Body of pancreas (tissue), 4 donors: ENCODE measurements around the gene GJB1. TPM values are rescaled to one million over a fixed set of nuclear protein-coding genes. Genes with fewer than 3 reads are reported as not detected.
"Not testable (repeated sequence)": the region's sequence is repeated elsewhere in the genome, so short reads cannot be mapped to it uniquely, and the experiment has no call there.

Source experiments
- ATAC-seq: fragments of 150-250 bp; one replicate; pipeline ENCODE4 v1.9.1; 2016
- DNase-seq, 4 donors: peaks; one replicate each; pipeline ENCODE4 v3.0.0-alpha.2; 2019
- H3K27ac ChIP-seq, 4 donors: fragments of 200-600 bp; sonication (generic); 1 replicate in 3 of 4; 2 replicates in 1 of 4; pipeline versions ENCODE4 v1.5.1 to v1.6.1; 2016 to 2019; ENCODE audit warnings: mild to moderate bottlenecking in 1 of 4, mixed read lengths in 1 of 4, moderate library complexity in 1 of 4
- H3K27me3 ChIP-seq, 2 donors: fragments of 200-600 bp; sonication (generic); one replicate each; pipeline ENCODE4 v1.6.0; 2016; ENCODE audit warnings: mild to moderate bottlenecking in 1 of 2
- H3K36me3 ChIP-seq, 2 donors: fragments of 200-600 bp; sonication (generic); replicated peaks in 1 of 2; 2 replicates each; pipeline ENCODE4 v1.5.1; 2016; ENCODE audit warnings: low read depth in 2 of 2; ENCODE audit not compliant: insufficient read depth in 1 of 2
- H3K4me1 ChIP-seq: fragments of 200-600 bp; sonication (generic); one replicate; pipeline ENCODE4 v1.6.0; 2016
- H3K4me3 ChIP-seq, 2 donors: fragments of 200-600 bp; sonication (generic); 1 replicate in 1 of 2; 2 replicates in 1 of 2; pipeline ENCODE4 v1.5.1; 2016 to 2019
- H3K9me3 ChIP-seq, 3 donors: fragments of 200-600 bp; sonication (generic); 1 replicate in 2 of 3; 2 replicates in 1 of 3; pipeline ENCODE4 v1.5.1; 2016
- POLR2A ChIP-seq, 3 donors: fragments of 450-650 bp; IDR thresholded peaks; one replicate each; pipeline ENCODE4 v1.6.1; 2016; ENCODE audit warnings: antibody characterized with exemption in 3 of 3, mild to moderate bottlenecking in 2 of 3
- WGBS, 2 donors: methylation state at CpG; one replicate each; pipeline ENCODE4 v1.1.5; 2017; 5-methylcytosine and 5-hydroxymethylcytosine counted together
- intact Hi-C: fragments of 100-400 bp; cut with DNase I; formaldehyde crosslinking; loops from one replicate; pipeline ENCODE4 v1.15.1; 2023
- total RNA-seq, 2 donors: library from RNA; depleted of rRNA; stranded (reverse); fragments of >200 nt; gene quantifications; one replicate each; pipeline ENCODE4 v1.1.0, GENCODE V29; 2016
- TF ChIP-seq, protein P1 (sequence below), 7 experiments: fragments of 450-650 bp in 4 of 7; fragments of 200-600 bp in 3 of 7; sonication (generic) in 3 of 7; IDR thresholded peaks; one replicate each; pipeline ENCODE4 v1.5.1; 2016 to 2019; ENCODE audit warnings: antibody characterized with exemption in 7 of 7

The GJB1 gene
- total RNA-seq, 2 donors from 2014 or later: 24.7 to 31.4 TPM

DNA sequence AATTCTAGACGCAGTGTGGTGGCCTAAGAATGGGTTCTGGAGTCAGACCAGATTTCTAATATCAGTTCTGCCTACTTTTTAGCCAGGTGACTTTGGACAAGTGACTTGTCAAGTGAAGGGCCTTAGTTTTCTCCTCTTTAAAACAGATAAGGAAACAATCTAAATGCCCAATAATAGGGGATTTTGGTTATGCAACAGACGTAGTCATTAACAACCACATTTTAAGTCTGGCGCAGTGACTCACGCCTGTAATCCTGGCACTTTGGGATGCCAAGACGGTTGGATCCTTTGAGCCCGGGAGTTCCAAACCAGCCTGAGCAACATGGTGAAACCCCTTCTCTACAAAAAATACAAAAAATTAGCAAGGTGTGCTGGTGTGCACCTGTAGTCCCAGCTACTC is 33.0 kb downstream of the GJB1 start:
- DNase-seq (no peak), ATAC-seq (no peak)
- WGBS, 2 donors: 73 to 86% methylated on average over 3 to 6 of the region's 6 CpGs
- Histone ChIP-seq H3K4me3 (no peak overlapping the region), H3K27me3 (no peaks in the 10 kb centered on the region), H3K4me1 (peaks cover 20% of the 10 kb centered on the region), H3K27ac (peak overlapping the region in 3 of 4 donors; percentile 27 to 89 (median 88)), H3K9me3 (no peaks in the 10 kb centered on the region), H3K36me3 (no peaks in the 10 kb centered on the region)
- TF ChIP-seq, protein P1, sequence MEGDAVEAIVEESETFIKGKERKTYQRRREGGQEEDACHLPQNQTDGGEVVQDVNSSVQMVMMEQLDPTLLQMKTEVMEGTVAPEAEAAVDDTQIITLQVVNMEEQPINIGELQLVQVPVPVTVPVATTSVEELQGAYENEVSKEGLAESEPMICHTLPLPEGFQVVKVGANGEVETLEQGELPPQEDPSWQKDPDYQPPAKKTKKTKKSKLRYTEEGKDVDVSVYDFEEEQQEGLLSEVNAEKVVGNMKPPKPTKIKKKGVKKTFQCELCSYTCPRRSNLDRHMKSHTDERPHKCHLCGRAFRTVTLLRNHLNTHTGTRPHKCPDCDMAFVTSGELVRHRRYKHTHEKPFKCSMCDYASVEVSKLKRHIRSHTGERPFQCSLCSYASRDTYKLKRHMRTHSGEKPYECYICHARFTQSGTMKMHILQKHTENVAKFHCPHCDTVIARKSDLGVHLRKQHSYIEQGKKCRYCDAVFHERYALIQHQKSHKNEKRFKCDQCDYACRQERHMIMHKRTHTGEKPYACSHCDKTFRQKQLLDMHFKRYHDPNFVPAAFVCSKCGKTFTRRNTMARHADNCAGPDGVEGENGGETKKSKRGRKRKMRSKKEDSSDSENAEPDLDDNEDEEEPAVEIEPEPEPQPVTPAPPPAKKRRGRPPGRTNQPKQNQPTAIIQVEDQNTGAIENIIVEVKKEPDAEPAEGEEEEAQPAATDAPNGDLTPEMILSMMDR (IDR thresholded peaks at IDR 0.05): no peak
- intact Hi-C loops: no loop called here

DNA sequence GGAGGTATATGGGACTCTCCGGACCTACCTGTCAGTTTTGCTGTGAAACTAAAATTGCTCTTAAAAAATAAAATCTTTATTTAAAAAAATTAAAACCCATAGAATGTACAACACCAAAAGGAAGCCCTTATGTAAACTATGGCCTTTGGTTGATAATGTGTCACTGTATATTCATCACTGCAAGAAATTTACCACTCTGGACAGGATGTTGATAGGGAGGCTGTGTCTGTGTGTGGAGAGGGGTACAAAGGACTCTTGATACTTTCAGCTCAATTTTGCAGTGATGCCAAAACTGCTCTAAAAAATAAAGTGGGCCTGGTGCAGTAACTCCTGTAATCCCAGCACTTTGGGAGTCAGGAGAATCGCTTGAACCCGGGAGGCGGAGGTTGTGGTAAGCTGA is 33.8 kb downstream of the GJB1 start:
- H3K27me3 ChIP-seq: no peaks in the 10 kb centered on the region
- TF ChIP-seq POLR2A (IDR thresholded peaks at IDR 0.05): no peak
- TF ChIP-seq, protein P1 (IDR thresholded peaks at IDR 0.05): no peak
- ATAC-seq: no peak
- no peak for DNase-seq
- H3K9me3 ChIP-seq: no peaks in the 10 kb centered on the region
- intact Hi-C loops: no loop called here
- 92 to 100% methylated on average over 1 to 3 of the region's 4 CpGs for WGBS, 2 donors
- H3K4me1 ChIP-seq: peaks cover 20% of the 10 kb centered on the region
- no peak overlapping the region for H3K27ac ChIP-seq
- no peak overlapping the region for H3K4me3 ChIP-seq
- H3K36me3 ChIP-seq: no peaks in the 10 kb centered on the region

DNA sequence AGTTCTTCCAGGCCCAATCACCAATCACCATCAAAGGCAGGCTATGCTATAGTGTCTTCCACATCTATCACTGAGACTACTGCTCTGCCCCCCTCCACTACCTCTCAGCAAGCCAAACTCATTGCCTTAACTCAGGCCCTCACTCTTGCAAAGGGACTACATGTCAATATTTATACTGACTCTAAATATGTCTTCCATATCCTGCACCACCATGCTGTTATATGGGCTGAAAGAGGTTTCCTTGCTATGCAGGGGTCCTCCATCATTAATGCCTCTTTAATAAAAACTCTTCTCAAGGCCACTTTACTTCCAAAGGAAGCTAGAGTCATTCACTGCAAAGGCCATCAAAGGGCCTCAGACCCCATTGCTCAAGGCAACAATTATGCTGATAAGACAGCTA is 45.6 kb downstream of the GJB1 start:
- H3K4me1 ChIP-seq, ATAC-seq, H3K27me3 ChIP-seq, intact Hi-C loops, DNase-seq, H3K9me3 ChIP-seq, H3K4me3 ChIP-seq, H3K36me3 ChIP-seq, H3K27ac ChIP-seq: not testable (repeated sequence)

DNA sequence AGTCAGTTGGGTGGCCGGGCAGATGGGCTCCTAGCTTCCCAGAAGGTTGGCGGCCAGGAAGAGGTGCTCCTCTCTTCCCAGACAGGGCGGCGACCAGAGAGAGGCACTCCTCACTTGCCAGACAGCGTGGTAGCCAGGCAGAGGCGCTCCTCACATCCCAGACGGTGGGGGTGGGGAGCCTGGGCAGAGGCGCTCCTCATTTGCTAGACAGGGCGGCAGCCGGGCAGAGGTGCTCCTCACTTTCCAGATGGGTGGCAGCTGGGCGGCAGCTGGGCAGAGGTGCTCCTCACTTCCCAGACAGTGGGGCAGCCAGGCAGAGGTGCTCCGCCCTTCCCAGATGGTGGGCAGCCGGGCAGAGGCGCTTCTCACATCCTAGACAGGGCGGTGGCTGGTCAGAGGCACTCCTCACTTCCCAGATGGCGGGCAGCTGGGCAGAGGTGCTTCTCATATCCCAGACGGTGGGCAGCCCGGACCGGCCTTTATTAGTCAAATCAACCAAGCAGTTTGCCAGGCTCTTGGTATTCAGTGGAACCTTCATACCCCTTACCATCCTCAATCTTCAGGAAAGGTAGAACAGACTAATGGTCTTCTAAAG is 46.9 kb downstream of the GJB1 start:
- Histone ChIP-seq H3K4me3 (no peak overlapping the region), H3K9me3 (no peaks in the 10 kb centered on the region), H3K27me3 (no peaks in the 10 kb centered on the region), H3K27ac (no peak overlapping the region), H3K4me1 (no peaks in the 10 kb centered on the region), H3K36me3 (no peaks in the 10 kb centered on the region)
- DNase-seq: no peak
- intact Hi-C loops: no loop called here
- 96% methylated on average over 10 of the region's 19 CpGs; no CpG with 5 or more reads in 1 of the 2 donors for WGBS, 2 donors
- no peak for TF ChIP-seq POLR2A (IDR thresholded peaks at IDR 0.05)
- TF ChIP-seq, protein P1 (IDR thresholded peaks at IDR 0.05): no peak
- ATAC-seq: no peak

DNA sequence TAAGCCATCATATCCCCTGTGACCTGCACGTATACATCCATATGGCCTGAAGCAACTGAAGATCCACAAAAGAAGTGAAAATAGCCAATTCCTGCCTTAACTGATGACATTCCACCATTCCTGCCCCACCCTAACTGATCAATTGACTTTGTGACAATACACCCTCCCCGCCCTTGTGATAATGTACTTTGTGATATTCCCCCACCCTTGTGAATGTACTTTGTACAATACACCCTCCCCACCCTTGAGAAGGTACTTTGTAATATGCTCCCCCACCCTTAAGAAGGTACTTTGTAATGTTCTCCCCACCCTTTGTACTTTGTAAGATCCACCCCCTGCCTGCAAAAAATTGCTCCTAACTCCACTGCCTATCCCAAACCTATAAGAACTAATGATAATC is 49.3 kb downstream of the GJB1 start:
- H3K4me3 ChIP-seq, H3K27ac ChIP-seq, H3K36me3 ChIP-seq, DNase-seq, intact Hi-C loops, H3K9me3 ChIP-seq, ATAC-seq, H3K4me1 ChIP-seq, H3K27me3 ChIP-seq: not testable (repeated sequence)
- WGBS, 2 donors: 94 to 100% methylated on average over 2 of the region's 2 CpGs

Other genes starting within 250 kb of the GJB1 start
- 10 to 100 TPM; 16.2 to 20.0 TPM for gene SNX12, start 154.9 kb upstream of the GJB1 start, total RNA-seq
- gene FOXO4, start 127.4 kb upstream of the GJB1 start, total RNA-seq: 10 to 100 TPM; 10.9 to 16.5 TPM
- not detected for gene CXorf65, start 116.5 kb upstream of the GJB1 start, total RNA-seq
- gene IL2RG, start 111.6 kb upstream of the GJB1 start, total RNA-seq: 1 to 10 TPM in 1 of 2 donors, under 1 TPM in 1; 0.52 to 8.2 TPM
- gene MED12, start 104.6 kb upstream of the GJB1 start, total RNA-seq: 10 to 100 TPM; 26.4 to 83.0 TPM
- gene NLGN3, start 78.4 kb upstream of the GJB1 start, total RNA-seq: 1 to 10 TPM in 1 of 2 donors, not detected in 1; 1.0 TPM
- 10 to 100 TPM in 1 of 2 donors, 1 to 10 TPM in 1; 8.8 to 10.2 TPM for gene ZMYM3, start 30.9 kb downstream of the GJB1 start, total RNA-seq
- gene NONO, start 60.4 kb downstream of the GJB1 start, total RNA-seq: 100 to 1,000 TPM; 132 to 176 TPM
- 1 to 10 TPM in 1 of 2 donors, not detected in 1; 6.9 TPM for gene ITGB1BP2, start 78.5 kb downstream of the GJB1 start, total RNA-seq
- 10 to 100 TPM; 24.4 to 38.9 TPM for gene TAF1, start 143.1 kb downstream of the GJB1 start, total RNA-seq